Transverse colon (tissue), 4 donors: ENCODE measurements around the gene CTRB1. TPM values are rescaled to one million over a fixed set of nuclear protein-coding genes. Genes with fewer than 3 reads are reported as not detected.

ENCODE experiments used
- DNase-seq: peaks from one replicate; pipeline ENCODE4 v3.0.0-alpha.2; 2019
- H3K27ac ChIP-seq, 4 donors: fragments of 200-600 bp; sonication (generic); 2 replicates each; pipeline ENCODE4 v1.5.1; 2016 to 2018; ENCODE audit warnings: inconsistent platforms in 4 of 4
- H3K27me3 ChIP-seq: fragments of 200-600 bp; sonication (generic); 2 replicates; pipeline ENCODE4 v1.5.1; 2017; ENCODE audit warnings: inconsistent platforms
- H3K36me3 ChIP-seq, 4 donors: fragments of 200-600 bp; sonication (generic); 2 replicates each; pipeline ENCODE4 v1.5.1; 2017 to 2019; ENCODE audit warnings: inconsistent platforms in 4 of 4
- H3K4me1 ChIP-seq, 4 donors: fragments of 200-600 bp; sonication (generic); 2 replicates each; pipeline ENCODE4 v1.5.1; 2017 to 2020; ENCODE audit warnings: inconsistent platforms in 4 of 4
- H3K4me3 ChIP-seq, 4 donors: fragments of 200-600 bp; sonication (generic); 1 replicate in 1 of 4; 2 replicates in 3 of 4; pipeline versions ENCODE4 v1.5.1 to v1.6.1; 2017 to 2019; ENCODE audit warnings: inconsistent platforms in 4 of 4
- H3K9me3 ChIP-seq, 2 donors: fragments of 200-600 bp; sonication (generic); 2 replicates each; pipeline ENCODE4 v1.5.1; 2017 to 2019; ENCODE audit warnings: inconsistent platforms in 2 of 2
- EP300 ChIP-seq: sonication (generic); formaldehyde crosslinking; IDR thresholded peaks from one replicate; pipeline ENCODE4 v1.6.1; 2017; ENCODE audit warnings: antibody characterized with exemption, low read depth
- POLR2A ChIP-seq: fragments of 450-650 bp; IDR thresholded peaks from one replicate; pipeline ENCODE4 v1.6.1; 2016; ENCODE audit warnings: antibody characterized with exemption, mild to moderate bottlenecking, moderate library complexity
- POLR2AphosphoS5 ChIP-seq, 3 donors: sonication (generic); formaldehyde crosslinking; IDR thresholded peaks; one replicate each; pipeline ENCODE4 v1.6.1; 2016; ENCODE audit warnings: antibody characterized with exemption in 3 of 3
- WGBS, 2 donors: methylation state at CpG; one replicate each; pipeline ENCODE4 v1.1.5; 2018; ENCODE audit warnings: low coverage in 1 of 2; 5-methylcytosine and 5-hydroxymethylcytosine counted together
- in situ Hi-C, 4 donors: fragments of 200-750 bp; cut with MboI; loops; one replicate each; pipeline versions ENCODE4 v1.15.0 to v1.15.1; 2017; ENCODE audit warnings: low sequenced_read_pairs in 3 of 4, low pct_ligation_motif_present in 1 of 4, low pct_unique_long_range_greater_than_20kb in 1 of 4
- intact Hi-C: fragments of 100-400 bp; cut with DNase I; formaldehyde crosslinking; loops from one replicate; pipeline ENCODE4 v1.15.1; 2023; ENCODE audit warnings: low total_unique reads
- total RNA-seq, 4 donors: library from RNA; depleted of rRNA; stranded (reverse); fragments of >200 nt; gene quantifications; one replicate each; pipeline ENCODE4 v1.1.0, GENCODE V29; 2016
- TF ChIP-seq, protein P1 (sequence below), 5 experiments: fragments of 200-600 bp in 3 of 5; fragments of 450-650 bp in 2 of 5; sonication (generic) in 3 of 5; IDR thresholded peaks; 1 replicate in 2 of 5; 2 replicates in 3 of 5; pipeline ENCODE4 v1.5.1; 2016 to 2017; ENCODE audit warnings: antibody characterized with exemption in 5 of 5, inconsistent platforms in 3 of 5, mild to moderate bottlenecking in 2 of 5, moderate library complexity in 1 of 5

Gene CTRB1
- total RNA-seq, 4 donors from 2014 or later = not detected

DNA sequence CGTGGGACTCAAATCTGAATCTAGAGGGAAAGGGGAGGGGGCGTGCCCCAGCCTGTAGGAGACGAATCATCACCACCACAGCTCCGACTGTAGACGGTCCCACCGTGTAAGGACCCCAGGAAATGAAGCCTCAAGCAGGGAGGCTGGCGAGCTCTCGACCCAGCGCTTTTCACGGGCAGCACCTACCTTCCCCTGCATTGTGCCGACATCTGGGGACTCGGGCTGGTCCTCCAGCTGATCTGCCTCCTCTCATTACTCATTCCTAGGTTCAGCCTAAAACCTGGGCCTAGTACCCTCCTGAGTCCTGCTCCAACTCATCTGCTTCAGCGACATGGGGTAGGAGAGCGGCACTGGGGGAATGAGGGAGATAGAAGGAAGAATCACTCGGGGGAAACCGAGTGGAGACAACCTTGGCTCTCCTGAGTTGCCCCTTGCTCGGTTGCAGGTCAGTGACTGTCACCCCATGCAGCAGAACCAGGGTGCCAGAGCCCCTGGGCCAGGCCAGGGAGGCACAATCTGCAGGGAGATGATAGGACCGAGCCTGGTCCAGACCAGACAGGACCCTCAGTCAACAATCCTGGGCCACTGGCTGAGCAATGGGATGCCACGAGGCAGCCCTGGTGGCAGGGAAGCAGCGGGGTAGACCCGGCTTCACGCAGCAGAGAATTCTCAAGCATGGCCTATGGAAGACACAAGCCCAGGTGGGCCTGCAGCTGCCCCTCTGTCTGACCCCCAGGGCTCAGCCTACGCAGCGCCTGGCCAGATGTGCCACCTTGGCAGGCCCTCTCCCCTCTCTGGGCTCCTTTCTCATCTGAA lies 33.5 kb downstream of the CTRB1 start:
- TF ChIP-seq POLR2AphosphoS5 (IDR thresholded peaks at IDR 0.05) = no peak
- no peak for TF ChIP-seq POLR2A
- TF ChIP-seq, protein P1, sequence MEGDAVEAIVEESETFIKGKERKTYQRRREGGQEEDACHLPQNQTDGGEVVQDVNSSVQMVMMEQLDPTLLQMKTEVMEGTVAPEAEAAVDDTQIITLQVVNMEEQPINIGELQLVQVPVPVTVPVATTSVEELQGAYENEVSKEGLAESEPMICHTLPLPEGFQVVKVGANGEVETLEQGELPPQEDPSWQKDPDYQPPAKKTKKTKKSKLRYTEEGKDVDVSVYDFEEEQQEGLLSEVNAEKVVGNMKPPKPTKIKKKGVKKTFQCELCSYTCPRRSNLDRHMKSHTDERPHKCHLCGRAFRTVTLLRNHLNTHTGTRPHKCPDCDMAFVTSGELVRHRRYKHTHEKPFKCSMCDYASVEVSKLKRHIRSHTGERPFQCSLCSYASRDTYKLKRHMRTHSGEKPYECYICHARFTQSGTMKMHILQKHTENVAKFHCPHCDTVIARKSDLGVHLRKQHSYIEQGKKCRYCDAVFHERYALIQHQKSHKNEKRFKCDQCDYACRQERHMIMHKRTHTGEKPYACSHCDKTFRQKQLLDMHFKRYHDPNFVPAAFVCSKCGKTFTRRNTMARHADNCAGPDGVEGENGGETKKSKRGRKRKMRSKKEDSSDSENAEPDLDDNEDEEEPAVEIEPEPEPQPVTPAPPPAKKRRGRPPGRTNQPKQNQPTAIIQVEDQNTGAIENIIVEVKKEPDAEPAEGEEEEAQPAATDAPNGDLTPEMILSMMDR (IDR thresholded peaks at IDR 0.05) = no peak
- no peak for TF ChIP-seq EP300
- H3K36me3 ChIP-seq = no peaks in the 10 kb centered on the region
- H3K4me3 ChIP-seq = peak overlapping the region in 3 of 4 donors; percentile 78 to 91 (median 87)
- no peaks in the 10 kb centered on the region for H3K27me3 ChIP-seq
- H3K4me1 ChIP-seq = peaks cover 66 to 90% (median 80%) of the 10 kb centered on the region in 4 donors
- peak overlapping the region; percentile 94 to 97 (median 96) for H3K27ac ChIP-seq
- WGBS, 2 donors = 62% methylated on average over 24 of the region's 24 CpGs; no CpG with 5 or more reads in 1 of the 2 donors
- no peaks in the 10 kb centered on the region for H3K9me3 ChIP-seq
- intact Hi-C loops = no loop called here
- in situ Hi-C loops = no loop called here
- no peak for DNase-seq

DNA sequence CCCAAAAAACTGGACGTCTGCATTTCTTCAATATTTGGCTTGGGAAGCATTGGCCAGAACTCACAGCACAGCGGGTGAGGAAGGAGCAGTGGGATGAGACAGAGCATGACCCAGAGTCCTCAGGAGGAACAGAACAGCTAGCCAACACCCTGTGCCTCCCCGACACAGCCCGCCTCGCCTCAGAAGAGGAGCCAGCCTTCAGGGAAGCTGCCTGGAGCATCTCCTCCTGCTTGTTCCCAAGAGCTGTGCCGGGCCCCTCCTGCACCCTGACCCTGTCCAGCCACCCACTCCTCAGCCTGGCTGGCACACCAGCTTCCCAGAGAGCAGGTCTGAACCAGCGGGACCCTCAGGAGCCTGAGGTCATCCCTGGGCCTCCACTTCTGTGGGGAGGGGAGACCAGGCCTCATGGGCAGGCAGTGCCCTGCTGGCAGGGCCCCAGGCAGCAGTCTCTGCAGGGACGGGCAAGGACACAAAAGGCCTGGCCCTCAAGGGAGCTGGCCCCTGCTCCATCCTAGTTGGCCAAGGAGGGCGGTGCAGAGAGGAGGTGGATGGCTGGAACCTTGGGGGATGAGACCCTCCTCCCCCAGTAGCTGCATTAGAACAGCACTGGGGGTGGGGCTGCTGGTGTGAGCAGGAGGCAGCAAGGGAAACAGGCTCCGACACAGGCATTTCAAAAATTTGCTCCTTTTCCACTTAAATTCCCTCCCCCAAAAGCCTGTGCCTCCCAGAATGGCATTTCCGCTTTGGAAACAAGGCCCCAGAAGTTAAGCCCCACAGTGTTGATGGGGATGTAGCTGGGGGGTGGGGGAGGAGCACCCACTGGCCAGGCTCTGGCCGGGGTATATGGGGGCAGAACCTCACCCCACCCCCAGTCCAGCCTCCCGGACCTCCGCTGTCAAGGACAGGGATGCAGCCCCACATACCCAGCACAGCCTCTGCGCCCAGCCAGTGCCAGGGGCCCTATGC lies 34.4 kb downstream of the CTRB1 start:
- H3K4me1 ChIP-seq = peaks cover 64 to 88% (median 76%) of the 10 kb centered on the region in 4 donors

DNA sequence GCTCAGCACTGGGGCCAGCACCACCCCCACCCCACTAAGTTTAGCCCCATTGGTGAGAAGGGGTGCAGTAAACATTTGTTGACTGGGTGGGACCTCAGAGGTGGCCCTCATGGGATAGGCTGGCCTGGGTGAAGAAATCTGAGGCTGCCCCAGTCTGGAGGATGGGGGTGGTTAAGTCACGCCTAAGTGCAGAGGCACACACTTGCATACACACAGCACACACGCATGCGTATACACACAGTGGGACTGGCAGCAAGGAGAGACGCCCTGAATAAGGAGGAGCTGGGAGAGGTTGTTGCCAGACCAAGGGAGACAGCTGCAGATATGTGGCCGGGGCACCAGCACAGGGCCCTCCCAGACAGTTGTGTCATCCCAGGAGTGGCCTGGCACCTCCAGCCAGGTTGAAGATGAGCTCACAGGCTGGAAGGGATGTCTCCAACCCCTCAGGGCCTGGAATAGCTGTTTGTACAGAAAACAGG lies 35.6 kb downstream of the CTRB1 start:
- peaks cover 53 to 82% (median 70%) of the 10 kb centered on the region in 4 donors for H3K4me1 ChIP-seq
- H3K27ac ChIP-seq = peak overlapping the region; percentile 34 to 96 (median 82)
- no peaks in the 10 kb centered on the region for H3K27me3 ChIP-seq
- in situ Hi-C loops = no loop called here
- intact Hi-C loops = no loop called here
- H3K36me3 ChIP-seq = no peaks in the 10 kb centered on the region
- 47% methylated on average over 5 of the region's 5 CpGs; no CpG with 5 or more reads in 1 of the 2 donors for WGBS, 2 donors
- no peaks in the 10 kb centered on the region for H3K9me3 ChIP-seq
- TF ChIP-seq, protein P1 (IDR thresholded peaks at IDR 0.05) = no peak
- TF ChIP-seq POLR2A (no peak), POLR2AphosphoS5 (IDR thresholded peaks at IDR 0.05) (no peak), EP300 (no peak)
- no peak overlapping the region for H3K4me3 ChIP-seq
- peak; percentile 41 for DNase-seq

More for the DNA sequence above, 34.4 kb downstream of the CTRB1 start:
- TF ChIP-seq, protein P1 (IDR thresholded peaks at IDR 0.05) = no peak
- TF ChIP-seq POLR2A (no peak), POLR2AphosphoS5 (IDR thresholded peaks at IDR 0.05) (no peak), EP300 (no peak)
- intact Hi-C loops (no loop called here), in situ Hi-C loops (no loop called here)
- Histone ChIP-seq H3K9me3 (no peaks in the 10 kb centered on the region), H3K27ac (peak overlapping the region; percentile 94 to 97 (median 96)), H3K4me3 (no peak overlapping the region), H3K36me3 (no peaks in the 10 kb centered on the region), H3K27me3 (no peaks in the 10 kb centered on the region)
- no peak for DNase-seq
- WGBS, 2 donors = 60% methylated on average over 15 of the region's 15 CpGs; no CpG with 5 or more reads in 1 of the 2 donors
